HEK293 (cell line): ENCODE measurements around the gene KBTBD4.

Experiments
- ATF2 ChIP-seq: fragments of 450-650 bp; formaldehyde crosslinking; IDR thresholded peaks from 2 replicates; pipeline ENCODE4 v1.5.1; 2016; ENCODE audit warnings: missing biosample characterization, missing genetic modification characterization, low read depth
- CTCF ChIP-seq: fragments of 450-650 bp; formaldehyde crosslinking; IDR thresholded peaks from 2 replicates; pipeline ENCODE4 v1.5.1; 2016; ENCODE audit warnings: missing biosample characterization, missing genetic modification characterization
- YY1 ChIP-seq: fragments of 450-650 bp; formaldehyde crosslinking; IDR thresholded peaks from 2 replicates; pipeline ENCODE4 v1.5.1; 2018; ENCODE audit warnings: missing biosample characterization, missing genetic modification characterization
- ZBTB21 ChIP-seq: fragments of 450-650 bp; formaldehyde crosslinking; IDR thresholded peaks from 2 replicates; pipeline ENCODE4 v1.5.1; 2017; ENCODE audit warnings: missing biosample characterization, missing genetic modification characterization
- ZNF292 ChIP-seq: fragments of 450-650 bp; formaldehyde crosslinking; IDR thresholded peaks from 2 replicates; pipeline ENCODE4 v1.5.1; 2016; ENCODE audit warnings: low read depth, missing biosample characterization, missing genetic modification characterization, borderline replicate concordance
- ZNF660 ChIP-seq: fragments of 450-650 bp; IDR thresholded peaks from 2 replicates; pipeline ENCODE4 v1.5.1; 2018; ENCODE audit warnings: missing biosample characterization, mild to moderate bottlenecking, missing genetic modification characterization
- ZSCAN4 ChIP-seq: fragments of 450-650 bp; formaldehyde crosslinking; IDR thresholded peaks from 2 replicates; pipeline ENCODE4 v1.5.1; 2017; ENCODE audit warnings: missing biosample characterization, missing genetic modification characterization

GRCh38 chr11:47609675-47610074, 30.9 kb upstream of the KBTBD4 start:
- no peak for TF ChIP-seq ZNF660
- TF ChIP-seq ZBTB21 (tag by site-specific recombination), result no peak
- TF ChIP-seq ZNF292, result no peak
- TF ChIP-seq YY1, result no peak
- TF ChIP-seq ZSCAN4 (tag by site-specific recombination), result no peak
- no peak for TF ChIP-seq CTCF (tag by site-specific recombination)
- no peak for TF ChIP-seq ATF2
